HepG2 (cell line): ENCODE results near the gene SOX11.

Source experiments
- CHD4 ChIP-seq: fragments of 200-600 bp; sonication (generic); IDR thresholded peaks from 2 replicates; pipeline ENCODE4 v1.7.0; 2017; ENCODE audit warnings: mild to moderate bottlenecking, low read length, borderline replicate concordance
- POLR2G ChIP-seq: fragments of 200-400 bp; formaldehyde crosslinking; IDR thresholded peaks from 2 replicates; pipeline ENCODE4 v1.6.1; 2018; ENCODE audit warnings: mild to moderate bottlenecking, low read depth, low read length, moderate library complexity

- TF ChIP-seq POLR2G, result no peak
- no peak for TF ChIP-seq CHD4
Observed at GRCh38 chr2:5664278-5664681, 27.9 kb upstream of the SOX11 start.
